GM19467 (cell line): ENCODE data around the gene MRPL43.

Experiments used
- ATAC-seq: cut with Tn5 transposase; IDR thresholded peaks from one replicate; pipeline ENCODE4 v1.9.1; 2021; ENCODE audit warnings: mild to moderate bottlenecking, moderate library complexity; ENCODE audit not compliant: unreplicated experiment

The MRPL43 gene

DNA sequence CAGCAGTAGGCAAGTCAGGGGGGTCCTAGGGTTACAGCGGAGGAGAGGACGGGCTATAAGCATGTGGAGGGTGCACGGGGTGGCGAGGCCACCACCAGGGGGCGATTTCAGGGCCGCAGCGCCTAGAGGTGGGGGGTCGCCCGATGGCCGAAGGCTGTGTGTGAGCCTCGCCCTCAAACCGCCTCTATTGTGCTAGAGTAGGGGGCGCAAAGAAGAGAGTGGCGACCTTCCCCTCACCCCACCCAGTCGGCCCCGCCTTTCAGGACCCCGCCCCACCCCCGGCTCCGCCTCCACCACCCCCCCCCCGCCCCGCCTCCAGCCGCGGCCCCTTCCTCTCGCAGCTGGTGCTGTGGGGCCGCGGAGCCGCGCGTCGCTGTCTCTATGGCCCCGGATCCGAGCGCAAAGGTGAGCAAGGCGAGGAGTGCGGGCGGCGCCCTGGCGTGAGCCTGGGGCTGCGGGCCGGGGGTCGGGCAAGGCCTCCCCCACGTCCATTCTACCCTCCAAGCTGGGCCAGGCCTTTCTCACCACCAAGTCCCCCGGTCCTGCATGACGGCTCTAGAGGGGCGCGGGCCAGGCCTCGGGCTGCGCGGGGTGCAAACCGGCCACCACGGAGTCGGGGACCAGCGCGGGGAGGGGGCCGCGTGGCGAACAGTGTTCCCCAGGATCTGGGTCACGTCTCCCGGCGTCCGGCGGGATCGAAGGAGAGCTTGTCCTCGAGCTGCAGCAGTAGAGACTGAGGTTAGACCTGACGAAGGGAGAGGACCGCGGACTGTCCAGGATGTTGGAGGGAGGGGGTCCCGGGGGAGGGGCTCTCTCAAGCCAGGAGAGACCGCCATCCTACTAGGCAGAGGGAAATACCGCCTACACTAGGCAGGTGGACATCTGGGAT, 17.9 kb downstream of the MRPL43 start, which contains the start of gene SEMA4G:
SEMA4G (plus strand) TSS at position 318 of the 889 bp plus-strand sequence. CDS start 3,409 bp downstream, outside the sequence.
- ATAC-seq, result no peak

DNA sequence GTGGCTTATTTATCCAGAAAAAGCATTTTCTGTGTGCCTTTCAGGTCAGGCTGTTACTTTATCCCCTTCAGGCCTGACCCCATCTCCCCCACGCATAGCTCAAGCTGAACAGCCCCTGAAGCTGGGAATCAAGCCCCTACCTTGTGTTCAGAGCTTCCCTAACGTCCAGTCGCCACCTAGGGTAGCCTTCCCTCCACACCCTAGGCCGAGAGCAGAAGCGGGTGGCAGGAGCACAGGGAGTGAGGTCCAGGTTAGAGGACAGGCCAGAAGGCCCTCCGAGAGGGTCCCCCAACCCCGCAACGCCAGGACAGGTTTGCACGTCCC, 18.5 kb downstream of the MRPL43 start:
- ATAC-seq, result no peak

GRCh38 chr10:100968062-100968736, 19.1 kb downstream of the MRPL43 start:
- ATAC-seq, result no peak

DNA sequence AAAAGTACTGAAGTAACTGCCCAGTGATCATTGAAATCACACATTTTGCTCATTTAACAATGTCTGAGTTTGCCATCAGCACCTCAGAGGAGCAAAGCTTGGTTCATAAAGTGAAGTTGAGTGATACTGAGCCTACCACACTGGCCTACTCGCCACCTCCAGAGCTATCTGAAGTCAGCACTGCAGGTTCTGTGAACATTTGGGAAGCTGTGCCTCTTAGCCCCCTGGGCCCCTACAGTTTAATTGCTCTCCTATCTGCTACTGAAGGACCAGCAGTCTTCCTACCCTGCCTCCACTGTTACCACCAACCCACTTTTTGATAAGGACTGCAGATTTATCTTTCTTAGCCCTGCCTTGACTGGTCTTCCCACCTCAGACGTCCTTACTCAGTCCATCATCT, 20.0 kb downstream of the MRPL43 start:
- ATAC-seq, result no peak

DNA sequence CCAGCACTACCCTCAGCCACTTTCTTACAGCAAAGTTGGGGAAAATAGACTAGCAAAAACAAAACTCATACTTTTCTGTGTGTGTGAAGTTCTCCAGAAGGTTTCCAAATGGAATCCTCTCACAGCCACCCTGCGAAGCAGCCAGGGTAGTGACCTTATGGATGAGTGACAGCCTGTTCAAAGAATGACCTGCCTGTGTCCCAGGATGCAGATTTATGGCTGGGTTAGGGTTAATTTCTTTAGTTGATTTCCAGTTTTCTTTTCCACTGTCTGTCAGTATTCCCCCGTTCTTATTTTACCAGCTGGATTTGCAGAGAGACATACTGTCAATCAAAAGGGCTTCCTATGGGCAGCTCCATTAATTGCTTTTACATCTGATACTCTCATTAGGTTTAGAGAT, 20.4 kb downstream of the MRPL43 start:
- no peak for ATAC-seq

DNA sequence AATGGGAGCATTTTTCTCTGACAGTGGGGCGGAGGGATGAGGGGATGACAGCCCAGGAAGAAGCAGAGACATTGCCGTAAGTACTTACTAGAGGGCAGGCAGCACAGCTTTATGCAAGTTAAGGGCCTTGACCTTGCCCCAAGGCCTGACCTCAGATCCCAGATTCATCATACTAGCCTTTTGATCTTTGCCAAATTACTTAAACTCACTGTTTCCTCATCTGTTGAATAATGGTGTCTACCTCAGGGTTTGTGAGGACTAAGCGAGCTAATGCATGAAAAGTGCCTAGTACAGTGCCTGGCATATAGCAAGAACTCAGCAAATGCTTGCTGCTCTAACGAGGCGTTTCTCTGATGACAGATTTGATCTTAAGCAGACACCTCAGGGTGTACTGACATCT, 21.5 kb downstream of the MRPL43 start:
- ATAC-seq, result no peak

DNA sequence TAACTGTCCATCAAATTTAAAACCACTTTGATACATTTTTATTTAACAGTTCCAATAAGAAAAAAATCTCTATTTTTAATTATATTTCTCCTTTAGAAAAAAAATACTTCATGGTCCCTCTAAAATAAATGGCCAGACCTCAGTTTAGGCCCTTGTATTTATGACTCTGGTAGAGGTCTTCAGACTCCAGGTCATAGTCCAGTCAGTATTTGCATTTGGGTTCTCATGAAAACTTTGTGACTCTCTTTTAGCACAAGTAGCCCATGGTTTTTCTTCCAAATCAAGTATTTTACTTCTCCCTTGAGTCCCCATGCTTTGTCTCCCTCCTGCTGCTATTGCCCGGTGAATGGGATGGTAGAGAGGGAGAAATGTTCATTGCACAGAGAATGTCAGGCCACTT, 23.5 kb downstream of the MRPL43 start:
- ATAC-seq, result no peak

GRCh38 chr10:100962351-100963080, 24.8 kb downstream of the MRPL43 start:
- no peak for ATAC-seq

- no peak for ATAC-seq
Measured at GRCh38 chr10:100960251-100960650, 27.0 kb downstream of the MRPL43 start.

DNA sequence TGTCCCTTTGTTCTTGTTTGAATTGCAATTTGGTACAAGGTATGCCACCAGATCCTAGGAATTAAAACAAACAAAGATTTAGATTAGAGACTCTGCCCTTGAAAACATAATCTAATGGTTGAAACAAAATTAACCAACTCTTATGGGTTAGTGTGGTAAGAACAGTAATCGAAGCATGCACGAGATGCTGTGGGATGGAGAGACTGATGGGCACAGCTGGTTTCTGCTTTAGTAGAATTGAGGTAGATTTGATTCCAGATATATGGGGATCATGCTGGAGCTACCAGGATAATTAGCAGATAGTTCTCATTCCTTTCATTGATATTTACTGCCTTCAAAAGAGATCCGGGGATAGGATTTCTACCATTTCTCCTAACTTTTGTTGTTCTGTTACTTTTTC, 38.4 kb downstream of the MRPL43 start:
- no peak for ATAC-seq

- no peak for ATAC-seq
Measured at GRCh38 chr10:100945754-100946153, 41.5 kb downstream of the MRPL43 start.

- no peak for ATAC-seq
Measured at GRCh38 chr10:100943508-100943907, 43.8 kb downstream of the MRPL43 start.

DNA sequence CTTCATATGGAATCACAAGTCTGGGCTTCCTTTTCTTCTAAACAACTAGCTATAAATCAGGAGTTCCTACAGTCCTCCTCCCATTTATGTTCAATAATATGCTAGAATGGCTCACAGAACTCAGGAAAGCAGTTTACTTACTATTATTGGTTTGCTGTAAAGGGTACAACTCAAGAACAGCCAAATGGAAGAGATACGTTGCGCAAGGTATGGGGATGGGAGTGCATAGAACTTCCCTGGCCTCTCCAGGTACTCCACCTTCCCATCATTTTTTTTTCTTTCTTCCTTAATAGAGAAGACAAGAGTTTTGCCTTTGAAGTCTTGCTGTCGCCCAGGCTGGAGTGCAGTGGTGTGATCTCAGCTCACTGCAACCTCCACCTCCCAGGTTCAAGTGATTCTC, 45.1 kb downstream of the MRPL43 start:
- no peak for ATAC-seq

DNA sequence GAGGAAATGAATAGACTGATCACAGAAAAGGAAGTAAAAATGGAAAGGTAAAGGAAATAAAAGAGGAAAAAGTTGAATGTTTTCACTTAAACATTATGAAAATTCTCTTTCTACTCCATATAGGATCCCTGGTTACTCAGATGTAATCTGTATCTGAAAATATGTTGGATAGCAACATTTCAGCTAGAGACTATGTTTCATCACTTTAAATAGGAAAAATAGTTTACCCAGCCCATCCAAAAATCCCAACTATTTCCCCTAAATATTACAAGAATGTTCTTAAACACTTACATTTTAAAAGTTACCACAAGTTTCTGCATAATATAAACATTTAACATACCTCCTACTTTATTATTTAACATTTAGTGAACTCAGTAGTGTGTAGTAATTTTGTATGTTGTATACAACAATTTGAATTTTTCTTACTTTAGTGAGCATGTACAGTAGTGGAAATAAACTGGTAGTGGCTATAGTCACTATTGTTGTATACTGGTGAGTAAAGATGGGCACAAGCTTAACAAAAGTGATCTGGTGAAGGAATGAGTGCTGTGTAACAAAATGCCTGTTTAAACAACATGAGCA, 47.4 kb downstream of the MRPL43 start:
- ATAC-seq, result no peak
